Endothelial cell of umbilical vein (primary cell): ENCODE measurements around the gene PELI3. TPM values are rescaled to one million over a fixed set of nuclear protein-coding genes. Genes with fewer than 3 reads are reported as not detected.

Source experiments
- BruUV-seq: library from RNA; stranded (reverse); fragments of 400-500 nt; replicated peaks from 2 replicates; lab custom pipeline; 2021; lab: Mats Ljungman, UMichigan
- CTCF ChIA-PET: fragments of 300-600, 350-600 bp; sonication (Branson Sonifier 250); formaldehyde crosslinking; loops from one replicate; lab custom pipeline; 2021; ENCODE audit warnings: antibody characterized with exemption, inconsistent platforms; lab: Charles Lee
- POLR2A ChIA-PET: fragments of 300-600, 350-600 bp; sonication (Branson Sonifier 250); formaldehyde crosslinking; loops from one replicate; lab custom pipeline; 2021; ENCODE audit warnings: antibody characterized with exemption, inconsistent platforms; lab: Charles Lee
- DNase-seq: peaks from one replicate; pipeline ENCODE4 v3.0.0-alpha.2; 2011; ENCODE audit warnings: low read depth, low spot score
- FAIRE-seq: peaks from 2 replicates; lab custom pipeline; 2011; peaks lifted over from hg19 to GRCh38; lab: Jason Lieb, UNC
- H2AFZ ChIP-seq: 2 replicates; pipeline ENCODE4 v1.6.0; 2012; ENCODE audit warnings: low read depth, low read length, control low read depth, inconsistent platforms
- H3K27ac ChIP-seq: 2 replicates; pipeline ENCODE4 v1.5.1; 2011; ENCODE audit warnings: low read depth, mild to moderate bottlenecking, control low read depth, low read length, moderate library complexity; ENCODE audit not compliant: insufficient read depth
- H3K27me3 ChIP-seq, 2 experiments: 2 replicates each; pipeline versions ENCODE4 v1.6.0 to v1.6.1; 2011; ENCODE audit warnings: low read length in 2 of 2, mixed read lengths in 1 of 2; ENCODE audit not compliant: control insufficient read depth in 2 of 2, insufficient read depth in 2 of 2
- H3K36me3 ChIP-seq, 2 experiments: 2 replicates in 1 of 2; 3 replicates in 1 of 2; pipeline ENCODE4 v1.5.1; 2011; ENCODE audit warnings: low read length in 2 of 2, mild to moderate bottlenecking in 1 of 2, moderate library complexity in 1 of 2; ENCODE audit not compliant: control insufficient read depth in 2 of 2, insufficient read depth in 2 of 2; ENCODE audit errors: extremely low read depth in 1 of 2
- H3K4me1 ChIP-seq: 3 replicates; pipeline ENCODE4 v1.5.1; 2011; ENCODE audit warnings: mild to moderate bottlenecking, low read length; ENCODE audit not compliant: control insufficient read depth, insufficient read depth; ENCODE audit errors: extremely low read depth
- H3K4me2 ChIP-seq: 2 replicates; pipeline ENCODE4 v1.6.1; 2011; ENCODE audit warnings: low read length, control low read depth, mixed read lengths; ENCODE audit not compliant: insufficient read depth
- H3K4me3 ChIP-seq, 3 experiments: fragments of 200-600 bp in 1 of 3; sonication (generic), shearing (Covaris generic) in 1 of 3; replicated peaks in 1 of 3; 2 replicates each; pipeline ENCODE4 v1.5.1; 2011 to 2016; ENCODE audit warnings: control low read depth in 3 of 3, low read length in 3 of 3, mild to moderate bottlenecking in 2 of 3, inconsistent platforms in 1 of 3, low read depth in 1 of 3, moderate library complexity in 1 of 3; ENCODE audit not compliant: insufficient read depth in 1 of 3
- H3K79me2 ChIP-seq: 2 replicates; pipeline ENCODE4 v1.6.0; 2012; ENCODE audit warnings: low read length, inconsistent platforms; ENCODE audit not compliant: control insufficient read depth, insufficient read depth
- H3K9ac ChIP-seq: replicated peaks from 2 replicates; pipeline ENCODE3; 2011; ENCODE audit warnings: low read length, control low read depth; ENCODE audit not compliant: insufficient read depth; ENCODE audit errors: extremely low read depth
- H3K9me1 ChIP-seq: replicated peaks from 3 replicates; pipeline ENCODE4 v1.6.0; 2011; ENCODE audit warnings: mild to moderate bottlenecking, low read length; ENCODE audit not compliant: control insufficient read depth, insufficient read depth; ENCODE audit errors: extremely low read depth
- H3K9me3 ChIP-seq: replicated peaks from 2 replicates; pipeline ENCODE4 v1.5.1; 2012; ENCODE audit warnings: low read length, inconsistent platforms; ENCODE audit not compliant: control insufficient read depth, insufficient read depth
- H4K20me1 ChIP-seq: replicated peaks from 2 replicates; pipeline ENCODE3; 2011; ENCODE audit warnings: mild to moderate bottlenecking, low read length; ENCODE audit not compliant: control insufficient read depth, insufficient read depth; ENCODE audit errors: extremely low read depth
- CTCF ChIP-seq, 2 donors: IDR thresholded peaks; 1 replicate in 1 of 2; 2 replicates in 1 of 2; pipeline ENCODE4 v1.5.1; 2011; ENCODE audit warnings: low read length in 2 of 2, mild to moderate bottlenecking in 2 of 2, moderate library complexity in 2 of 2, control low read depth in 1 of 2, inconsistent platforms in 1 of 2, low read depth in 1 of 2; ENCODE audit not compliant: insufficient read depth in 1 of 2; ENCODE audit errors: extremely low read depth in 1 of 2
- EZH2 ChIP-seq: IDR thresholded peaks from 2 replicates; pipeline ENCODE4 v1.6.1; 2012; ENCODE audit warnings: borderline replicate concordance, low read depth, mild to moderate bottlenecking, moderate library complexity, low read length, inconsistent platforms; ENCODE audit not compliant: severe bottlenecking
- FOS ChIP-seq: IDR thresholded peaks from 2 replicates; pipeline ENCODE4 v1.6.1; 2011; ENCODE audit warnings: mild to moderate bottlenecking, low read length, moderate library complexity, borderline replicate concordance; ENCODE audit not compliant: insufficient read depth
- GATA2 ChIP-seq: IDR thresholded peaks from 2 replicates; pipeline ENCODE4 v1.7.0; 2011; ENCODE audit warnings: low read depth, mild to moderate bottlenecking, moderate library complexity, mixed read lengths, low read length; ENCODE audit not compliant: insufficient read length, insufficient read depth
- JUN ChIP-seq: IDR thresholded peaks from 2 replicates; pipeline ENCODE4 v1.6.1; 2011; ENCODE audit warnings: borderline replicate concordance, low read depth; ENCODE audit not compliant: insufficient read length, insufficient read depth
- MAX ChIP-seq: IDR thresholded peaks from 2 replicates; pipeline ENCODE4 v1.6.1; 2011; ENCODE audit not compliant: insufficient read depth, insufficient read length
- MYC ChIP-seq: IDR thresholded peaks from one replicate; pipeline ENCODE4 v1.6.1; 2011; ENCODE audit warnings: mild to moderate bottlenecking, low read depth, low read length
- POLR2A ChIP-seq: IDR thresholded peaks from 2 replicates; pipeline ENCODE4 v1.6.1; 2012; ENCODE audit warnings: low read depth, mild to moderate bottlenecking, control low read depth, low read length
- POLR2AphosphoS5 ChIP-seq: IDR thresholded peaks from 2 replicates; pipeline ENCODE4 v1.6.1; 2012; ENCODE audit warnings: low read depth, mild to moderate bottlenecking, control low read depth, low read length, moderate library complexity; ENCODE audit not compliant: insufficient read depth
- dilution Hi-C: fragments of 300-500 bp; cut with MboI; formaldehyde crosslinking; loops from one replicate; pipeline ENCODE4 v1.15.0; 2019; ENCODE audit warnings: low sequenced_read_pairs; ENCODE audit not compliant: extremely low pct_ligation_motif_present
- intact Hi-C: fragments of 100-400 bp; cut with micrococcal nuclease; formaldehyde crosslinking; loops from one replicate; pipeline ENCODE4 v1.10.0; 2022
- polyA plus RNA-seq, 4 experiments: library from polyadenylated mRNA; depleted of rRNA in 3 of 4; stranded (reverse) in 3 of 4; unstranded in 1 of 4; fragments of >200 nt; gene quantifications; 2 replicates each; pipeline versions ENCODE4 v1.2.1 to v1.2.3, GENCODE V29; 2011 to 2012; ENCODE audit warnings: missing spikeins in 1 of 4
- total RNA-seq: library from RNA; stranded (reverse); gene quantifications from 2 replicates; pipeline ENCODE4 v1.2.3, GENCODE V29; 2021

Gene PELI3
- total and polyA plus RNA-seq, 2 donors (not counting 3 experiments of a cell fraction or from before 2014, with no cell fraction given), result 2.8 to 2.9 TPM

- peaks cover 3% of the 10 kb centered on the region for H3K79me2 ChIP-seq
- intact Hi-C loops, result no loop called here
- H3K27me3 ChIP-seq, result no peaks in the 10 kb centered on the region
- H3K4me3 ChIP-seq, result no peak overlapping the region
- no peak overlapping the region for H3K9ac ChIP-seq
- BruUV-seq, result no TSS peak
- ChIA-PET POLR2A (no interaction called here), CTCF (no interaction called here)
- H3K4me2 ChIP-seq, result no peak overlapping the region
- H2AFZ ChIP-seq, result no peak overlapping the region
- no peak overlapping the region for H3K27ac ChIP-seq
- no peaks in the 10 kb centered on the region for H3K9me3 ChIP-seq
- no peaks in the 10 kb centered on the region for H4K20me1 ChIP-seq
- no peaks in the 10 kb centered on the region for H3K9me1 ChIP-seq
- DNase-seq (no peak), FAIRE-seq (no peak)
- H3K4me1 ChIP-seq, result peaks cover 2% of the 10 kb centered on the region
- TF ChIP-seq POLR2A (no peak), FOS (no peak), EZH2 (no peak), MYC (no peak)
- dilution Hi-C loops, result no loop called here
- no peaks in the 10 kb centered on the region for H3K36me3 ChIP-seq
Observed at GRCh38 chr11:66473608-66474515, 7.2 kb downstream of the PELI3 start.

GRCh38 chr11:66475349-66476172, 8.9 kb downstream of the PELI3 start:
- no peak overlapping the region for H3K9ac ChIP-seq
- intact Hi-C loops (no loop called here), dilution Hi-C loops (no loop called here)
- DNase-seq, result no peak
- FAIRE-seq, result no peak
- peaks cover 6% of the 10 kb centered on the region for H3K4me1 ChIP-seq
- no peak overlapping the region for H3K4me2 ChIP-seq
- H2AFZ ChIP-seq, result no peak overlapping the region
- no peak overlapping the region for H3K27ac ChIP-seq
- no peaks in the 10 kb centered on the region for H3K9me3 ChIP-seq
- H3K27me3 ChIP-seq, result no peaks in the 10 kb centered on the region
- peaks cover 7% of the 10 kb centered on the region for H3K79me2 ChIP-seq
- H3K36me3 ChIP-seq, result no peaks in the 10 kb centered on the region
- ChIA-PET CTCF (no interaction called here), POLR2A (no interaction called here)
- TF ChIP-seq FOS (no peak), EZH2 (no peak), POLR2A (no peak), CTCF (IDR thresholded peaks at IDR 0.05; ENCODE audit: extremely low read depth in 1 of 2, insufficient read depth in 1 of 2, low read depth in 1 of 2, low read length in 2 of 2) (no peak), MAX (no peak), GATA2 (no peak), JUN (no peak), POLR2AphosphoS5 (no peak), MYC (no peak)
- no peaks in the 10 kb centered on the region for H4K20me1 ChIP-seq
- H3K9me1 ChIP-seq, result no peaks in the 10 kb centered on the region
- BruUV-seq, result no TSS peak
- no peak overlapping the region for H3K4me3 ChIP-seq
